ENCODE data around the gene ERC1.

DNA sequence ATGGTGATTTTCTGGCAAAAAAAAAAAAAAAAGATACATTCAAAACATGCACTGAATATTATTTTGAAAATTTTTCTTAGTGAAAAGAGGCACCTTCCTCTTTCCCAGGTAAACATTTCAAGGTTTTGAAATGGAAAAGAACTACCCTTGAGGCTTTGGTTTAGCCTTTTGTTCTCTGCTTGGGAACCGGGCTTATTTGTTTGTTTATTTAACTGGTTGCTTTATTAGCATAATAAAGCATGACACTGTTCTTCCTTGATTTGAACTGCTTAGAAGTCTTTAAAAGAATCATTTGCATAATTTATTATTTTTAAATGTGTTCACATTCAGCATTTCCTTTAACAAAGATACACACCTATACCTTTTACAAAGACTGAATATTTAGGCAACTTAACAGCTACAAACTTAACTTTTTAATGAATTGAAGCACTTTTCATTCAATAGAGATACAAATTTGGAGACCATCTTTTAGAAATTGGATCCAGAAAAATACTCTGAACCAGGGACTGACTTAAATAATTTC is 428.9 kb downstream of the ERC1 start:
- no peak for TF ChIP-seq EZH2 (IDR thresholded peaks at IDR 0.05; ENCODE audit: borderline replicate concordance, low read depth, low read length, severe bottlenecking)
- TF ChIP-seq, protein P1, sequence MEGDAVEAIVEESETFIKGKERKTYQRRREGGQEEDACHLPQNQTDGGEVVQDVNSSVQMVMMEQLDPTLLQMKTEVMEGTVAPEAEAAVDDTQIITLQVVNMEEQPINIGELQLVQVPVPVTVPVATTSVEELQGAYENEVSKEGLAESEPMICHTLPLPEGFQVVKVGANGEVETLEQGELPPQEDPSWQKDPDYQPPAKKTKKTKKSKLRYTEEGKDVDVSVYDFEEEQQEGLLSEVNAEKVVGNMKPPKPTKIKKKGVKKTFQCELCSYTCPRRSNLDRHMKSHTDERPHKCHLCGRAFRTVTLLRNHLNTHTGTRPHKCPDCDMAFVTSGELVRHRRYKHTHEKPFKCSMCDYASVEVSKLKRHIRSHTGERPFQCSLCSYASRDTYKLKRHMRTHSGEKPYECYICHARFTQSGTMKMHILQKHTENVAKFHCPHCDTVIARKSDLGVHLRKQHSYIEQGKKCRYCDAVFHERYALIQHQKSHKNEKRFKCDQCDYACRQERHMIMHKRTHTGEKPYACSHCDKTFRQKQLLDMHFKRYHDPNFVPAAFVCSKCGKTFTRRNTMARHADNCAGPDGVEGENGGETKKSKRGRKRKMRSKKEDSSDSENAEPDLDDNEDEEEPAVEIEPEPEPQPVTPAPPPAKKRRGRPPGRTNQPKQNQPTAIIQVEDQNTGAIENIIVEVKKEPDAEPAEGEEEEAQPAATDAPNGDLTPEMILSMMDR (IDR thresholded peaks at IDR 0.05; ENCODE audit: extremely low read depth in 1 of 2, insufficient read depth in 1 of 2, low read depth in 1 of 2, low read length in 2 of 2), result no peak
